ENCODE results near the gene RIC8B. TPM values are rescaled to one million over a fixed set of nuclear protein-coding genes. Genes with fewer than 3 reads are reported as not detected.

RIC8B gene
- total RNA-seq, 2 donors from 2014 or later = 14.9 to 19.0 TPM

DNA sequence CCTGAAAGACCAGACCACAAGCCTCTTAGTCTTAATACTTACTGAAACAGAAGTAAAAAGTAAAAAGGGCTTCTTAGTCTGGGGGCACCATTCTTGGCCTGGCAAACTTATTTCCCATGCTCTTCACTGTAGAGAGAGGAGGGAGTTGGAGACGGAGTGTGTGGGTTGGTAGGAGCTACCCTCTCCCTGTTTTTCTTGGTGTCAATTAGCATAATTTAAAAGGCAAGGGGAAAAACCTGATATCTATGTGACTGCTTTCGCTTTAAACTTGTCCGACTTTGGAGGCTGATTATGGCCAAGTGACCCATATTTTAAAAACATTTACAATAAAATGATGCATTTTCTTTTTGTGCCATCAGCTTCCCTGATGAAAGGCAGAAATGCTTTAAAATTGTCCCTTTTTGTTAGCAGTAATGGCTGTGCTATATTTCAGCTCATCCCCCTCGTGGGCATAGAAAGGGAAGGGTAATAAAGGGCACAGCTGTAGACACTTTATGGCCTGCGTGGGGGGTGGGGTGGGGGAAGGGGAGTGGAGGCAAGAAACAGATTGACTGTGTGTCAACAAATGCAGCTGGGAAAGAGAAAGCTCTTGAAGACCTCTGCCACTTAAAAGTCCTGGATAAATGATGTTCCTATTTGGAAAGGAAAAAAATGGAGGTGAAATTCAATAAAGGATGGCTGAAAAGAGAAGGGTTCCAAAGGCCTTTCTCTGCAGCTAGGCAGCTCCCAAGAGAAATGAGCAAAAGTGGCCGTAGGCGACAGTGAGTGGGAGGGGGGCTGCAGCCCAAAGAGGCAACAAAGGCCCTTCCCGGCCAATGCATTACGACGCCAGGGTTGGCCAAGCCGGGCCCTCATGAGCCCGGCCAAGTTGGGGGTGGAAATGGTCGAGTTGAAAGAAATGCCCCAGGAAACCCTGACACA is 123.8 kb downstream of the RIC8B start:
- no peaks in the 10 kb centered on the region for H3K36me3 ChIP-seq
- H3K4me3 ChIP-seq = no peak overlapping the region
- no peak for DNase-seq (ENCODE audit: low spot score)
- H3K9me3 ChIP-seq = no peaks in the 10 kb centered on the region
- H3K27me3 ChIP-seq = no peaks in the 10 kb centered on the region
- no peak for TF ChIP-seq CTCF (IDR thresholded peaks at IDR 0.05)
- no peaks in the 10 kb centered on the region for H3K4me1 ChIP-seq
- H3K27ac ChIP-seq = no peak overlapping the region

- DNase-seq (ENCODE audit: low spot score) = no peak
- no peak overlapping the region for H3K27ac ChIP-seq
- H3K4me1 ChIP-seq = no peaks in the 10 kb centered on the region
- no peaks in the 10 kb centered on the region for H3K36me3 ChIP-seq
- no peak for TF ChIP-seq CTCF (IDR thresholded peaks at IDR 0.05)
- H3K27me3 ChIP-seq = no peaks in the 10 kb centered on the region
- no peaks in the 10 kb centered on the region for H3K9me3 ChIP-seq
- no peak overlapping the region for H3K4me3 ChIP-seq
These were observed 126.1 kb downstream of the RIC8B start for GRCh38 chr12:106900554-106900953.

- Histone ChIP-seq H3K4me3 (no peak overlapping the region), H3K36me3 (no peaks in the 10 kb centered on the region), H3K4me1 (no peaks in the 10 kb centered on the region), H3K9me3 (no peaks in the 10 kb centered on the region), H3K27me3 (no peaks in the 10 kb centered on the region), H3K27ac (no peak overlapping the region)
- no peak for DNase-seq (ENCODE audit: low spot score)
- no peak for TF ChIP-seq CTCF (IDR thresholded peaks at IDR 0.05)
These were observed 126.8 kb downstream of the RIC8B start for GRCh38 chr12:106901276-106901675.

- H3K9me3 ChIP-seq = no peaks in the 10 kb centered on the region
- no peak overlapping the region for H3K4me3 ChIP-seq
- no peak for DNase-seq (ENCODE audit: low spot score)
- no peak overlapping the region for H3K27ac ChIP-seq
- no peak for TF ChIP-seq CTCF (IDR thresholded peaks at IDR 0.05)
- no peaks in the 10 kb centered on the region for H3K36me3 ChIP-seq
- H3K27me3 ChIP-seq = no peaks in the 10 kb centered on the region
- no peaks in the 10 kb centered on the region for H3K4me1 ChIP-seq
These were observed 127.6 kb downstream of the RIC8B start for GRCh38 chr12:106902053-106902452.

DNA sequence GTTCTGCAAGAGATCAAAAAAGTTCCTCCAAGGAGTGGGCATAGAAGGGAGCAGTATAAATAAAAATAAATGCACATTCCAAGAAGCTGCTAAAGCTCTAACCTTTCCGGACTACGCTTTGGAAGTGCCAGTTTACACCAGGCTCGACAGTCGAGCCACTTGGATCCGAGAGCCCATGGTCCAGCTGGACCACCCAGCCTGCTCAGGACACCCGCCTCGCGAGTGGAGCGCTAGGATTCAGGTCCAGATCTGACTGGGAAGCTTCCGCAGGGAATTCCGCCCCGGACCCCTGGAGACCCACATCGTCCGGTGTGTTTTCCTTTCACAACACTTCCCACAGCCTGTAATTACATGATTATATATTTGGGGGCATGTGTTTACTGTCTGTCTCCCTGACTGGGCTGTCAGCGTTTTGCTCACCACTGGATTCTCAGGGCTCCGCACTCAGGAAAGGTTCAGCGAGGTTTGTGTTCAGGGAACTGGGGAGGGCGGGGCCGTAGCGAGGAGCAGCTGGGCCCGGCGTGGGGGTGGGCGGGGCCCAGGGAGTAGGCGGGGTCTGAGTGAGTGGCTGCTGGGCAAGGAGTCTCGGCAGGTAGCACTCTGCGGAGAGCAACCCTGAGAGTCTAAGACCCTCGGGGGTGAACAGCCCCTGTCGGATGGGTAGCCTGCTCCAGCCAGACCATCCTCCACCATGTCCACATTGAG is 128.9 kb downstream of the RIC8B start:
- Histone ChIP-seq H3K27ac (no peak overlapping the region), H3K27me3 (no peaks in the 10 kb centered on the region), H3K4me1 (no peaks in the 10 kb centered on the region), H3K4me3 (peak overlapping the region; percentile 9 to 46), H3K9me3 (no peaks in the 10 kb centered on the region), H3K36me3 (no peaks in the 10 kb centered on the region)
- TF ChIP-seq CTCF (IDR thresholded peaks at IDR 0.05) = no peak
- peak; percentile 61 for DNase-seq (ENCODE audit: low spot score)

Data from right atrium auricular region (tissue), 2 donors.